Stimulated activated CD8-positive, alpha-beta memory T cell treated with anti-CD3 and anti-CD28 coated beads, Interleukin-2, amount 100 ng/mL, for 1 hour (primary cell): ENCODE results near the gene GPATCH2L.

Experiments used
- DNase-seq, 2 donors: peaks; one replicate each; pipeline ENCODE4 v3.0.0-alpha.2; 2020; ENCODE audit warnings: low read depth in 2 of 2

GPATCH2L gene

DNA sequence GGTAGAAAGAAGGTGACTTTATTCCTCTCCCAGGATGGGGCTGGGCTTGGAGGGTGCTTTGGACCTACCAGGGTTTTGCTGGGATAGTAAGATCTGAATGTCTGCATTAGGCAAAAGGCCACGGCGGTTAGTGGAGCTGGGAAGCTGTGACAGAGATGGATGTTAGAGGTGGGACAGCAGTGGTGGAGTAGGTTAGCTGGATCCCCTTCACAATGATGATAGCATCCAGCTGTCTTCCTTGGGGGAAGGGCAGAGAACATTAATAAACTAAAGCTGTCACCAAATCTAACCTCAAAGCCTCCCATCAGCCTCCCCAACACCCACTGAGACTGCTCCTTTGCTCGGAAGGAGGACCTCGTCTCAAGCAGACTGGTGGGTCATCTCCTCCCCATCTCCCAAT lies 104.8 kb downstream of the GPATCH2L start:
- DNase-seq, result no peak

GRCh38 chr14:76257111-76257803 lies 105.5 kb downstream of the GPATCH2L start:
- no peak for DNase-seq

- DNase-seq, result no peak
Observed at GRCh38 chr14:76257842-76258397, 106.2 kb downstream of the GPATCH2L start.

- DNase-seq, result no peak
Observed at GRCh38 chr14:76259029-76259735, 107.5 kb downstream of the GPATCH2L start.

GRCh38 chr14:76260749-76261148 lies 109.0 kb downstream of the GPATCH2L start:
- DNase-seq, result no peak

DNA sequence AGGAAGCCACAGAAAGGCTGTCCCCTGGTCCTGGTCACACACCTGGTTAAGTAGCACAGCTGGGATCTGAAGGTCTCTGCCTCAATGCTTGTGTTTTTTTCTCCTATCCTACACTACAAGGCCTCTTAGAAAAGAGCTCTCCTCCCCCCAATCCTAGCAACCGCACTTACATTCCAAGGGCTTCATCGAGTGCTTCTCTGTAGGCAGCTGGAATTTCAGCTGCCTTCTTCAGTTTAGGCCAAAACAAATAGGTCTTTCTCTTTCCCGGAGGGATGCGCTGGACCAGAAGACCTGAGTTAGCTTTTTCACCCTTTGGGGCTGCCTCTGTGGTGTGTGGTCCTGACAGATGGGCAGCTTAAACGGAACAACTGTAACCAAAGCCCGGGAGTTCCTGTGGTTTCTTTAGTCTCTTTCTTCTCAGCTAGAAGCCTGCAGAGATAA lies 109.7 kb downstream of the GPATCH2L start:
- DNase-seq, result no peak

DNA sequence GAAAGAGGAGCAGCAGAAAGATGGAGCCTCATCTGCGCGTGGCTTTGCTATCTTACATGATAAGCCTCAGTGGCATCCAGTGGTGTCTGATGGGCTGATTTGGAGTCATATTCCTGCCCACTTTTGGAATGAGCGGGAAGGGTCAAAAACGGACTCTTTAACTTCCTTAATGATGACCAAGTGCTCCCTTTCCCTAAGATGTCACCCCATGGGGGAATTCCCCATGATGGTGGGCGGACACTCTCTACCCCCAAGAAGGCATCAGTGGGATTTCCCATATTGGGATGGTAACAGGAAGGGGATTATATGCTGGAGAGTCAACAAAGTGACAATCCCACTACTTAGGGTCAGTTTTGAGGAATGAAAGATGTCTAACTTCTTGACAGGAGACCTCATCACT lies 110.9 kb downstream of the GPATCH2L start:
- DNase-seq, result no peak
